Measurements from ENCODE around the gene TYMP. TPM values are rescaled to one million over a fixed set of nuclear protein-coding genes. Genes with fewer than 3 reads are reported as not detected.
"Not testable (repeated sequence)": the region's sequence is repeated elsewhere in the genome, so short reads cannot be mapped to it uniquely, and the experiment has no call there.

The TYMP gene
- total RNA-seq, 3 donors from 2014 or later (not counting 1 experiment from before 2014, with no cell fraction given) = 17.7 to 44.6 (median 32.4) TPM

DNA sequence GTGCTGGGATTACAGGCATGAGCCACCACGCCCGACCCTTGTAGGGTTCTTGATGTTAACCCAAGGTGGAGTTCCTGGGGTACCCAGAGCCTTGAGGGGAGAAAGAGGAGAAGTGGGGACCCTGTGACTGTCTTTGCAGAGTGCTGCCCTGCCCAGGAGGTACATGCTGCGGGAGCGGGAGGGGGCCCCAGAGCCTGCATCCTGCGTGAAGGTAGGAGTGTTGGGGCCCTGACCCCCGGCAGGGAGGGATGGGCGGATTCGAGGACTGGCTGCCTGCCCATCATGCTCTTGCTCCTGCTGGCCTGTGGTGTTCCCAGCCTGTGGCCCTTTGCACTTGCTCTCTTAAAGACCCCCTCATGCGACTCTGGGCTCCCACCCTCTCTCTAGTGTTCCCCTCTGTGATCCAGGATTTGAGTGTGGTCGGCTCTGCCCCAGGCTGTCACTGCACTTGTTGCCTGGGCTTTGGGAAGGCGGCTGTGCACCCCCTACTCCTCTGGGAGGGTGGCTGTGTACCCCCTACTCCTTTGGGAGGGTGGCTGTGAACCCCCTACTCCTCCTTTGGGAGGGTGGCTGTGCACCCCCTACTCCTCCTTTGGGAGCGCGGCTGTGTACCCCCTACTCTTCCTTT, 8.9 kb downstream of the TYMP start:
- intact Hi-C loops (cut with micrococcal nuclease) = no loop called here
- over 99% methylated on average over 12 of the region's 13 CpGs for WGBS (ENCODE audit: insufficient coverage)
- ATAC-seq = no peak

DNA sequence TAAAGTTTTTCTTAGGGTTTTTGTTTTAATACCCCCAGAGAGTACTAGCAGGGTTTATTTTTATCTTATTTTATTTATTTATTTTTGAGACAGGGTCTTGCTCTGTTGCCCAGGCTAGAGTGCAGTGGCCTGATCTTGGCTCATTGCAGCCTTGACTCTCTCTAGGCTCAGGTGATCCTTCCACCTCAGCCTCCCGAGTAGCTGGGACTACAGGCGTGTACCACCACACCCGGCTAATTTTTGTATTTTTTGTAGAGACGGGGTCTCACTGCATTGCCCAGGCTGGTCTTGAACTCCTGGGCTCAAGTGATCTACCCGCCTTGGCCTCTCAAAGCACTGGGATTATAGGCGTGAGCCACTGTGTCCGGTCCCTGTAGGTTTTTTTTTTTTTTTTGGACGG, 9.6 kb downstream of the TYMP start:
- H3K4me3 Mint-ChIP-seq; ATAC-seq; DNase-seq; H3K4me3 ChIP-seq (ENCODE audit: low read length); H3K27me3 ChIP-seq (ENCODE audit: control insufficient read depth, insufficient read depth, low read length); H3K27ac Mint-ChIP-seq; H3K9me3 Mint-ChIP-seq; intact Hi-C loops (cut with micrococcal nuclease); H3K27me3 Mint-ChIP-seq (ENCODE audit: low read depth in 2 of 2); H3K9me3 ChIP-seq (ENCODE audit: control insufficient read depth, insufficient read depth, low read length); H3K36me3 Mint-ChIP-seq; H3K27ac ChIP-seq (ENCODE audit: low read length): not testable (repeated sequence)
- 97% methylated on average over 8 of the region's 8 CpGs for WGBS (ENCODE audit: insufficient coverage)
- peaks cover 12% of the 10 kb centered on the region for H3K4me1 ChIP-seq (ENCODE audit: control insufficient read depth, insufficient read depth, low read length)
- H3K36me3 ChIP-seq (ENCODE audit: control insufficient read depth, insufficient read depth, low read length) = peaks cover 54% of the 10 kb centered on the region
- peaks cover 15 to 17% of the 10 kb centered on the region in 2 donors for H3K4me1 Mint-ChIP-seq

More for the DNA sequence above, 8.9 kb downstream of the TYMP start:
- Histone ChIP-seq H3K36me3 (ENCODE audit: control insufficient read depth, insufficient read depth, low read length) (peaks cover 54% of the 10 kb centered on the region), H3K9me3 (ENCODE audit: control insufficient read depth, insufficient read depth, low read length) (no peaks in the 10 kb centered on the region), H3K4me3 (ENCODE audit: low read length) (no peak overlapping the region), H3K27ac (ENCODE audit: low read length) (no peak overlapping the region), H3K4me1 (ENCODE audit: control insufficient read depth, insufficient read depth, low read length) (peaks cover 12% of the 10 kb centered on the region), H3K27me3 (ENCODE audit: control insufficient read depth, insufficient read depth, low read length) (no peaks in the 10 kb centered on the region)
- no peak for DNase-seq
- no peaks in the 10 kb centered on the region for H3K36me3 Mint-ChIP-seq
- TF ChIP-seq, protein P1, sequence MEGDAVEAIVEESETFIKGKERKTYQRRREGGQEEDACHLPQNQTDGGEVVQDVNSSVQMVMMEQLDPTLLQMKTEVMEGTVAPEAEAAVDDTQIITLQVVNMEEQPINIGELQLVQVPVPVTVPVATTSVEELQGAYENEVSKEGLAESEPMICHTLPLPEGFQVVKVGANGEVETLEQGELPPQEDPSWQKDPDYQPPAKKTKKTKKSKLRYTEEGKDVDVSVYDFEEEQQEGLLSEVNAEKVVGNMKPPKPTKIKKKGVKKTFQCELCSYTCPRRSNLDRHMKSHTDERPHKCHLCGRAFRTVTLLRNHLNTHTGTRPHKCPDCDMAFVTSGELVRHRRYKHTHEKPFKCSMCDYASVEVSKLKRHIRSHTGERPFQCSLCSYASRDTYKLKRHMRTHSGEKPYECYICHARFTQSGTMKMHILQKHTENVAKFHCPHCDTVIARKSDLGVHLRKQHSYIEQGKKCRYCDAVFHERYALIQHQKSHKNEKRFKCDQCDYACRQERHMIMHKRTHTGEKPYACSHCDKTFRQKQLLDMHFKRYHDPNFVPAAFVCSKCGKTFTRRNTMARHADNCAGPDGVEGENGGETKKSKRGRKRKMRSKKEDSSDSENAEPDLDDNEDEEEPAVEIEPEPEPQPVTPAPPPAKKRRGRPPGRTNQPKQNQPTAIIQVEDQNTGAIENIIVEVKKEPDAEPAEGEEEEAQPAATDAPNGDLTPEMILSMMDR (IDR thresholded peaks at IDR 0.05) = no peak
- peaks cover 12 to 13% of the 10 kb centered on the region in 2 donors for H3K4me1 Mint-ChIP-seq
- H3K4me3 Mint-ChIP-seq = no peak overlapping the region
- H3K27me3 Mint-ChIP-seq (ENCODE audit: low read depth in 2 of 2) = no peaks in the 10 kb centered on the region
- H3K27ac Mint-ChIP-seq = no peak overlapping the region
- no peaks in the 10 kb centered on the region for H3K9me3 Mint-ChIP-seq

DNA sequence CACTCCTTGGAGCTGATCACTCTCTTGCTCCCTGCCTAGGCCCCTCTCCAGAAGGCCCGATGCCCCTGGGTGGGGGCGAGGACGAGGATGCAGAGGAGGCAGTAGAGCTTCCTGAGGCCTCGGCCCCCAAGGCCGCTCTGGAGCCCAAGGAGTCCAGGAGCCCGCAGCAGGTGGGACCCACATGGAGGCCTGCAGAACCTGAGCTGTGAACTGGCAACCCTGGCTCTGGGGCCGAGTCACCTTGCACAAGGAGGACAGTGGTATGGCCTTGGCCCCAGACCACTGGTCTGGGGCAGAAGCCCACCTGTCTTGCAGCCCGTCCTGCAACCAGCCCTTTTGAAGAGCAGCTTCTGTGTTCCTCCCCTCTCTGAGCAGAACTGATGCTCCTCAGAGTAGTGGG, 10.7 kb downstream of the TYMP start:
- Mint-ChIP-seq H3K27ac (no peak overlapping the region), H3K4me3 (no peak overlapping the region), H3K27me3 (ENCODE audit: low read depth in 2 of 2) (no peaks in the 10 kb centered on the region), H3K4me1 (peaks cover 9 to 15% of the 10 kb centered on the region in 2 donors), H3K36me3 (no peaks in the 10 kb centered on the region), H3K9me3 (no peaks in the 10 kb centered on the region)
- no peak for DNase-seq
- Histone ChIP-seq H3K36me3 (ENCODE audit: control insufficient read depth, insufficient read depth, low read length) (peaks cover 54% of the 10 kb centered on the region), H3K4me1 (ENCODE audit: control insufficient read depth, insufficient read depth, low read length) (peaks cover 2% of the 10 kb centered on the region), H3K27ac (ENCODE audit: low read length) (no peak overlapping the region), H3K27me3 (ENCODE audit: control insufficient read depth, insufficient read depth, low read length) (no peaks in the 10 kb centered on the region), H3K9me3 (ENCODE audit: control insufficient read depth, insufficient read depth, low read length) (no peaks in the 10 kb centered on the region), H3K4me3 (ENCODE audit: low read length) (no peak overlapping the region)
- TF ChIP-seq, protein P1 (IDR thresholded peaks at IDR 0.05) = no peak
- no peak for ATAC-seq
- WGBS (ENCODE audit: insufficient coverage) = 98% methylated on average over 8 of the region's 8 CpGs
- intact Hi-C loops (cut with micrococcal nuclease) = no loop called here

DNA sequence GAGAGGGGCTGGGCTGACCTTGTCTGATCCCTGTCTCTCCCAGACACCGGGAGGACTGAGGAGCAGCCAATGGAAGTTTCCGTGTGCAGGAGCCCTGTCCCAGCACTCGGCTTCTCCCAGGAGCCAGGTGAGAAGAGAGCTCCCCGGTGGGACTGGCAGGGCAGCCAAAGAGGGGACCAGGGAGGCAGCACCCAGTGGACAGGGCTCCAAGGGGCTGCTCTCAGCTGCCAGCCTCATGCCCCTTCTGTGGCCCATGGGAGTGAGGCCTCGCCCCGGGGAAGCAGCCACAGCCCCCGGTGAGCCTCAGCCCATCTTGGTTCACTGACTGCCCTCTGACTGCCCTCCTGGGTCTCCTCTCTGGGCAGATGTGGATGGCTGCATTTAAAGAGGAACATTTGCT, 11.2 kb downstream of the TYMP start:
- intact Hi-C loops (cut with micrococcal nuclease) = no loop called here
- DNase-seq = no peak
- H3K36me3 Mint-ChIP-seq = no peaks in the 10 kb centered on the region

More for the DNA sequence above, 11.2 kb downstream of the TYMP start:
- H3K27ac ChIP-seq (ENCODE audit: low read length) = no peak overlapping the region
- no peak for ATAC-seq
- H3K9me3 ChIP-seq (ENCODE audit: control insufficient read depth, insufficient read depth, low read length) = no peaks in the 10 kb centered on the region
- H3K4me1 ChIP-seq (ENCODE audit: control insufficient read depth, insufficient read depth, low read length) = no peaks in the 10 kb centered on the region
- no peak overlapping the region for H3K4me3 ChIP-seq (ENCODE audit: low read length)
- Mint-ChIP-seq H3K9me3 (no peaks in the 10 kb centered on the region), H3K27ac (no peak overlapping the region), H3K4me1 (peaks cover 13 to 15% of the 10 kb centered on the region in 2 donors), H3K27me3 (ENCODE audit: low read depth in 2 of 2) (no peaks in the 10 kb centered on the region), H3K4me3 (no peak overlapping the region)
- WGBS (ENCODE audit: insufficient coverage) = 96% methylated on average over 7 of the region's 7 CpGs
- TF ChIP-seq, protein P1 (IDR thresholded peaks at IDR 0.05) = no peak
- no peaks in the 10 kb centered on the region for H3K27me3 ChIP-seq (ENCODE audit: control insufficient read depth, insufficient read depth, low read length)
- H3K36me3 ChIP-seq (ENCODE audit: control insufficient read depth, insufficient read depth, low read length) = peaks cover 53% of the 10 kb centered on the region

Data from natural killer cell (primary cell).